ENCODE results near the gene USP48. TPM values are rescaled to one million over a fixed set of nuclear protein-coding genes. Genes with fewer than 3 reads are reported as not detected.

Gene USP48
- total RNA-seq, 4 donors from 2014 or later = 23.5 to 51.9 (median 39.7) TPM

- Histone ChIP-seq H3K4me3 (peak overlapping the region; percentile 31 to 70 (median 44)), H3K9me3 (no peaks in the 10 kb centered on the region), H3K36me3 (no peaks in the 10 kb centered on the region), H3K27me3 (peaks cover 0 to 47% (median 0%) of the 10 kb centered on the region in 4 donors), H3K4me1 (peaks cover 8 to 44% (median 9%) of the 10 kb centered on the region in 3 donors), H3K27ac (peak overlapping the region in 1 of 4 donors; percentile 10)
- DNase-seq = no peak
- intact Hi-C loops (cut with DNase I) = loop anchor here (10.0 kb wide), 2 partner anchors 128 to 288 kb away; no protein-coding TSS in a partner anchor
- TF ChIP-seq CTCF (IDR thresholded peaks at IDR 0.05) (no peak), POLR2A (IDR thresholded peaks at IDR 0.05) (no peak)
- WGBS, 2 donors = 57 to 68% methylated on average over 4 to 6 of the region's 39 CpGs
Measured at GRCh38 chr1:21652101-21652936, 130.6 kb downstream of the USP48 start.

DNA sequence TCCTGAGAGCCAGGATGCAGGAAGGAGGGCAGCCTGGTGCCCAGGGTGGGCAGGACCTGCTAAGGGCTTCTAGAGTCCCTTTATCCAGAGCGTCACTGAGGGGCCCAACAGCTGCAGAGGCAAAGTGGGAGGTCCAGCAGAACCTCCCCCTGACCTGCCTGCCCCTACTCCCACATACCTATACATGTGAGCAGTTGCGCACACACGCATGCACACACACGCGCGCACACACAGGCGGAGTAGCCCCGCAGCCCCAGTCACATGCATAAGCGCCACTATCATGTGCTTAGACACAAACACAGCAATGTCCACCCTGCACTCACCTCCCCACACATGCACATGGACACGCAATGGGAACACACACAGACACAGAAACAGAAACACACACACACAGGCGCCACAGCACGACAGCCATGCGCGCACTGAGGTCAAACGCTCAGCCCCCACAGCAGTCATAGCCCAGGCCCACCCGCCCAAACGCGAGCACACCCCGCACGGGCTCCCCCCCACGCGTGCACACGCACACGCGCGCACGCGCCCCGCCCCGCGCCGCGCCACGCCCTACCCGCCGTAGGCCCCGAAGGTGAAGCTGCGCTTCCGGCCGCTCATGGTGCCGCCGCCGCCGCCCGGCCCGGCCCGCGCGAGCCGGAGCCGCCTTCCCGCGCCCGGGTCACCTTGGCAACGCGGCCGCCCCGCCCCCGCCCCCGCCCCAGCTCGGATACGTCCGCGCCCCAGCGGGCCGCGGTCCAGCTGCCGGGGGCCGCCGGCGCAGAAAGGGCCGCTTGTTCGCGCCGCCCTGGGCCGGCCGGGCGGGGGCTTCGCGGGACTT lies 131.5 kb downstream of the USP48 start:
- Histone ChIP-seq H3K4me3 (peak overlapping the region; percentile 31 to 70 (median 44)), H3K36me3 (no peaks in the 10 kb centered on the region), H3K27me3 (peaks cover 0 to 56% (median 2%) of the 10 kb centered on the region in 4 donors), H3K27ac (peak overlapping the region in 1 of 4 donors; percentile 10), H3K9me3 (no peaks in the 10 kb centered on the region), H3K4me1 (peaks cover 8 to 40% (median 9%) of the 10 kb centered on the region in 3 donors)
- TF ChIP-seq CTCF (IDR thresholded peaks at IDR 0.05) (no peak), POLR2A (IDR thresholded peaks at IDR 0.05) (no peak)
- WGBS, 2 donors = 15 to 18% methylated on average over 9 of the region's 80 CpGs
- DNase-seq = no peak
- intact Hi-C loops (cut with DNase I) = loop anchor here (10.0 kb wide), 2 partner anchors 127 to 287 kb away; no protein-coding TSS in a partner anchor

DNA sequence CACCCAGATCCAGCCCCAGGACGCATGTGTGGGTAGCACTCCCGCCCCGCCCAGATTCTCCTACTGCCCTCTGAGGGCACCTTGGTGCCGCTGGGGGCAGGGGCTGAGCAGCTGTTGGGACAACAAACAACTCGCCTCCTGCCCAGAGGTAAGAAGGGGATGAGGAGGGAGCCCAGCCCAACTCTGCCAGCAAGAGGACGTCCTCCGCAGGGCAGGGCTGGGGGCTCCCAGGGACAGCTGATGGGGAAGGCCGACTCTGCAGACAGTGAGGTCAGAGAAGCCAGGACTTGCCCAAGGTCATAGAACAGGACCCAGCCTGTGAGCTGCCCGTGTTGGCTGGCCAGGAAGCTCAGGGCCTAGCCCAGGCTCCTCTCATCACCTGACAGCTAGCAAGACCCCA lies 132.5 kb downstream of the USP48 start:
- no peak for DNase-seq
- intact Hi-C loops (cut with DNase I) = loop anchor here (10.0 kb wide), 2 partner anchors 126 to 286 kb away; no protein-coding TSS in a partner anchor
- Histone ChIP-seq H3K27me3 (peaks cover 0 to 65% (median 2%) of the 10 kb centered on the region in 4 donors), H3K4me1 (peaks cover 8 to 31% (median 9%) of the 10 kb centered on the region in 3 donors), H3K27ac (no peak overlapping the region), H3K36me3 (no peaks in the 10 kb centered on the region), H3K4me3 (no peak overlapping the region), H3K9me3 (no peaks in the 10 kb centered on the region)
- WGBS, 2 donors = 64% methylated on average over 4 of the region's 9 CpGs; no CpG with 5 or more reads in 1 of the 2 donors
- TF ChIP-seq POLR2A (IDR thresholded peaks at IDR 0.05) (no peak), CTCF (IDR thresholded peaks at IDR 0.05) (no peak)

- H3K36me3 ChIP-seq = no peaks in the 10 kb centered on the region
- H3K4me3 ChIP-seq = no peak overlapping the region
- peaks cover 8 to 31% (median 9%) of the 10 kb centered on the region in 3 donors for H3K4me1 ChIP-seq
- 40 to 67% methylated on average over 1 to 2 of the region's 2 CpGs for WGBS, 2 donors
- DNase-seq = no peak
- peaks cover 0 to 68% (median 2%) of the 10 kb centered on the region in 4 donors for H3K27me3 ChIP-seq
- no peaks in the 10 kb centered on the region for H3K9me3 ChIP-seq
- TF ChIP-seq CTCF (IDR thresholded peaks at IDR 0.05) (no peak), POLR2A (IDR thresholded peaks at IDR 0.05) (no peak)
- intact Hi-C loops (cut with DNase I) = no loop called here
- no peak overlapping the region for H3K27ac ChIP-seq
Measured at GRCh38 chr1:21649315-21649714, 133.6 kb downstream of the USP48 start.

Data from esophagus squamous epithelium (tissue), 5 donors.